ENCODE measurements around the gene CDK17.
"Not testable (repeated sequence)": the region's sequence is repeated elsewhere in the genome, so short reads cannot be mapped to it uniquely, and the experiment has no call there.

Gene CDK17

DNA sequence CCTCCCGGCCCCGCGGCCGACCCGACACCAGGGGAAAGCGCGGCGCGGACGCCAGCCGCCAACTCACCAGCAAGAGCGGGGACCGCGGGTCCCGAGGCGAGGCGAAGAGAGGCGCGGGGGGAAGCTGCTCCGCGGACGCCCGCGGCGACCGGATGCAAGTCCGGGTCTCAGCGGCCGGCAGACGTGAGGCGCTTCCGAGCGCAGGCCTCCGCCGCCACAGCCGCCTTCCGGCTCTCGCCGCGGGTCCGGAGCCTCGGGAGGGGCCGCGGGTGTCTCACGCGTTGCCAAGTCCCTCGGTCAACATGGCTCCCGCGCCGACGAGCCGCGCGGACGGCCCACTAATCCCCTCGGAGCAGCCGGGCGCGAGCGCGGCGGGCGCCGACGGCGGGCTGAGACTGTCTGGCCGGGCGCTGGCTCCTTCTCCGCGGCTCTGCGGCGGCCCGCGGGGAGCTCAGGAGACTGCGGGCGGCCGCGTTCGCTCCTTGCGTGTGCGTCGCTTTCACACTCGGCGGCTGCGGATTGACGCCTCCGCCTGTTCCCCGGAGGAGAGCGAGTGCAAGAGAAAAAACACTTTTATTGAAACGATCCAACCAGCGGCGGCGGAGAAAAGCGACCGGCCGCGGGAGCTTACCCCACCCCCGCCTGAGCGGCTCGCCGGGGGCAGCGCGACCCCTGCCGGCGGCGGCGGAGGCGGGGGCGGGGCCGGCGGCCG is at the start of gene CDK17:
Gene CDK17, minus strand, starts transcription at position 521 of the 712 bp plus-strand sequence. CDS start 65,603 bp downstream, outside the sequence.
- in situ Hi-C loops (cut with MboI; ENCODE audit: low sequenced_read_pairs): no loop called here

DNA sequence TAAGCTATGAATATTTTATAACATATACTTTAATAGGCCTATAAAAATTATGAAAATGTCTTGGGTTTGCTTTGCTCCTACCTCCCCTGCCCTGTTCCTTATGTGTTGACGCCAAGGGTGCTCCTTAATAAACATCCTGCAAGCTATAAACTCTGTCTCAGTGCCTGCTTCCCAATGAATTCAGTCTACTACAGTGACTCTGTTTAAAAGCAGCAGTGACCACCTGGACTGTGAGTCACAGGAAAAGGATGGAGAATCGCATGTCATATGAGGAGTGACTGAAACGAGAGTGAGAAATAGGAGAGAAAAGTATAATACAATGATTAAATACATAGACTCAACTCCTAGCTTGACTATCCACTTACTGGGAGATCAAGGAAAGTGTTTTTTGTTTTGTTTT is 48.1 kb upstream of the CDK17 start:
- in situ Hi-C loops (cut with MboI; ENCODE audit: low sequenced_read_pairs): no loop called here

DNA sequence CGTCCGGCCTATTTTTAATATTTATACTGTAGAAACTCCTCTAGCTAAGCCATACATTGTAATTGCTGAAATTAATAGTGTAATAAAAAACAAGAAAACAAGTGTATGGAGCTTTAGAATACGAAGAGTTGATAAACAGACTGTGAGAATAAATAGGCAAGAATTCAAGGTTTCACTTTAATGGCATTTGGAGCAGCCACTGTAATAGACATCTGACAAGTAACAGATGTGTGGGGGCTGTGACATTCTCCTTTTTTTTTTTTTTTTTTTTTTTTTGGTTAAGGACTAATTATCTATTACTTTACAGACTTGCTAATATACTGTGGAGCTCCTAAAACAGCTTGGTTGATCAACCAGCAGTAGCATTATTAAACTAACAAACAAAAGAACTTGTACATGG is 47.0 kb upstream of the CDK17 start:
- in situ Hi-C loops (cut with MboI; ENCODE audit: low sequenced_read_pairs): no loop called here

DNA sequence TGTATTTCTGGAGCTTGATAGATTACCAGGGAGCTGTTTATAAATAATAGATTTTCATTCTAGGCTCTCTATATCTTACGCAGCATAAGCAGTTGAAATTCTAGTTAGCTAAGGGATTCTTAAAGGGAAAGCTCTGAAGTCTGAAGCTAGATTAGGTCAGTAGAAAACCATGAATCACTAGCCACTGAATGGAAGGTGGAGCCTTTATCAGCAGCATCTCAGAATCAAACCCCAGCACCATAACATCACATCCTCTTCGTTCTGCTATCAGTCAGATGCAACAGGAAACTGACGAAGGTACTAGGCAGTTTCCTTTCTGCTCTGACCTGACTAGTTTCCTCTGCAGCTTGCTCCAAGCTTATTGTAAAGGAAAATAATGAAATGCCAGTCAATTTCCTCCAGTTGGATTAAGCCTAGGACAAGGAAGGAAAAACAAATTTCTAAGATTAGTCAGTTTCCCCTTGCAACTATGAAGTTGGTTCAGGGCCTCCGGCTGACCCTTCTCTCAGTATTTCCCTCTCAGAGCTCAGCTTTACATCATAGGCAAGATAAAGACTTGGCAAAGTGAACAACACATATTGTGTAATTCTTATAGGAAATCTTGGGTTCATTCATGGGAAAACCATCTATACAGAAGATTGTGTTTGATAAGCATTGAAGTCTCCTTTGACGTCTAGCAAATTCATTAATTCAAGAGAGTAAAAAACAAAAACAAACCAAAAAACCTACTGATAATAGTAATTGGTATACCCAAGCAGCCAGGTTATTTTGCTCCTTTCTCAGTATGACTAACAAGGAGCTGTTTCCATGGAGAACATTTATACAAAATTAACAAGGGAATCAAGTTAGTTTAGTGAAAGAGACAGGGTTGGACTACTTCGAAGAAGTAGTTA is 45.7 kb upstream of the CDK17 start:
- in situ Hi-C loops (cut with MboI; ENCODE audit: low sequenced_read_pairs): no loop called here

DNA sequence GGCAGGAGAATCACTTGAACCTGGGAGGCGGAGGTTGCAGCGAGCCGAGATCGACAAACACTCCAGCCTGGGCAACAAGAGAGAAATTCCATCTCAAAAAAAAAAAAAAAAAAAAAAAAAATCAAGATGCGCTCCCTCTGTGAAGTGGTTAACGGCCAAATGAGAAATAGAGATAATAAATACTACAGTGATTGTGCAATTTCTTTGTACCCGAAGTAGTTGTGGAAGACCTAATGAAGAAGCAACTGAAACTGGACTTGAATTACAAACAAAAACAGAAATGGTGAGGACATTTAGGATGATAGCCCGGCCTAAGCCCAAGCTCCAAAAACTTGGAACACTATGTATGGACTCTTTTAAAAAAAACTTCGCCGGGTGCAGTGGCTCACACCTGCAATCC is 44.2 kb upstream of the CDK17 start:
- in situ Hi-C loops (cut with MboI; ENCODE audit: low sequenced_read_pairs): no loop called here

DNA sequence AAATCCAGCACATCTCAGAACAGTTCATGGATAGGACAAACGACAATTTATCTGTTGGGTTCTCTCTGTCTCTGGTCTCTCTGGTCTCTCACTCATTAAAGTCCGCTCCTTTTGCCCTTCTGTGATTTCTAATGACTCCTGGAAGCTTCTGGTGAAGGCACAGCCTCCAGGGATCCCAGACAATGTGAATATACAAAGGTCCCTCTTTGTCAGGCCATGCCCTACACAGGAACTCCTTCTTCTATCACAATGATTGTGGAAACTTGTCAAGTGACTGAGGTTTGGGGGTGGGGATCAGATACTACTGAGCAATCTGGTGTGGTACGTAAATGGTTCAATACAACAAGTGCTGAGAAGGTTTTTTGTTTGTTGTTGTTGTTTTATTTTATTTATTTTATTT is 42.7 kb upstream of the CDK17 start:
- in situ Hi-C loops (cut with MboI; ENCODE audit: low sequenced_read_pairs): no loop called here

DNA sequence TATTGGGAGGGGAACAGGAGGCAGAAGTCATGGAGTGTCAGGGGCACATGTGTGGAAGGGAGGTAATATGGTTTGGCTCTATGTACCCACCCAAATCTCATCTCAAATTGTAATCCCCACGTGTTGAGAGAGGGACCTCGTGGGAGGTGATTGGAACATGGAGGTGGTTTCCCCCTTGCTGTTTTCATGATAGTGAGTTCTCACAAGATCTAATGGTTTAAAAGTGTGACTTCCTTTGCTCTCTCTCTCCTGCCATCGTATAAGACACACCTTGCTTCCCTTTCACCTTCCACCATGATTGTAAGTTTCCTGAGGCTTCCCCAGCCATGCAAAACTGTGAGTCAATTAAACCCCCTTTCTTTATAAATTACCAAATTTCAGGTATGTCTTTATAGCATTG is 41.6 kb upstream of the CDK17 start:
- in situ Hi-C loops (cut with MboI; ENCODE audit: low sequenced_read_pairs): no loop called here

DNA sequence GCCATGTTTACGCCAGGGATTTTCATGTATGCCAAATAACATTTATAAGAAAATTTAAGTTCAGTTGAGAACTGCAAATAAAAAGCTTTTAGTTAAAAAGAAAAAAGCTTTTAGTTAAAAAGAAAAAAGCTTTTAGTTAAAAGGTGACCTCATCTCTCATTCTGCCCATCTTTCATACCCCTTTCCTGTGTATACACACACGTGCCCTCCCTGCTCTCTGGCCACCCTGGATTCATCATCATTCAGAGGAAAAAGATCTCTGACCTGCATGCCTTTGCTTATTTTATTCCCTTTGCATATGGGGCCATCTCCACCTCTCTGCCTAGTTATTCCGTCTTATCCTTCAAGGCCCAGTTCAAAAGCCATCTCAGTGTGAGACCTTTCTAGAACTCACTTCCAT is 38.1 kb upstream of the CDK17 start:
- in situ Hi-C loops (cut with MboI; ENCODE audit: low sequenced_read_pairs): no loop called here

DNA sequence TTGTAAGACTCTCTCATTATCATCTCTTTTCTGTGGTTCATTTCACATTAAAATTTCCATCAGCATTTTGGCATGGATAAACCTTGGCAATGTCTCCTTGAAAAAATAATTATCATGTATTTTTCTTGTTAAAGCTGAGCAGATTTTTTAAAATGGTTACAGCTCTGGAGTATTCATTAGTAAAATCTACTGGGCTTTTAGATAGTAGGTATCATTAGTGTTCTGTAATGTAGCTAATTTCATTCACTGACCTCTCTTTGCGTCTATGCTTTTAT is 36.9 kb upstream of the CDK17 start:
- in situ Hi-C loops (cut with MboI; ENCODE audit: low sequenced_read_pairs): no loop called here

DNA sequence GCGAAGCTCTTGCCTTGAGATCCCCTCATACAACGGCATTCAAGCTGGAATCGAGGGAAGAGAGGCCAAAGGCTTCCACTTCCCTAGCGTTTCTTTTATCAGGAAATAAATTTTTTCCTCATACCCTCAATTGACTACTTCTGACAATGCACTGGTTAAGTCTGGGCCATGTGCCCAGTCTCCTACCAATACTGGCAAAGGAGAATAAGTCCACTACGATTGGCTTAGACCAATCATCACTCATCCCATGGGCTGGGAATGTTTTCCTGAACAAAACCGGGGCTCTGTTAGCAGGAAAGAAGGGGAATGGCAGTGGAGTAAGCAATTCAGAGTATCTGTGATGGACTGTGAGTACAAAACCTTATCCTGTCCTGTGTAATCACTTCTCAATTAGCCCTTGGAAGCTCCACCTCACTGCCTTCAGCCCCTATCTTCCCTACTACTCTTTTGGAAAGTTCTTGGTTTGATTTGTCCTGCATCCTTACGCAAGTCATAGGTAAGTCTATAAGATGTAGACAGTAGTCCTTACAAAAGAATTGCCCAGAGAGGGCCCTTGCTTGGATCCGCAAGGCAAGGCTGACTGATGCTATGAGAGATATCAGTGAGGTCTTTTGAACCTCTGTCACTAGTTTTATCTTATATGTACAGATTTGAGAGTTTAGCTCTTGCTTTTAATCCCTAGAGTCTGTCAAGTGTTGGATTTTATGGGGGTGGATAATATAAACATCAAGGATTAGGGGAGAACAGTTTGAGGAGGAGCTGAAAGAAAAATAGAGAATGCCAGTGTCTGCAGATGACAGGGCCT is 36.3 kb upstream of the CDK17 start:
- in situ Hi-C loops (cut with MboI; ENCODE audit: low sequenced_read_pairs): no loop called here

DNA sequence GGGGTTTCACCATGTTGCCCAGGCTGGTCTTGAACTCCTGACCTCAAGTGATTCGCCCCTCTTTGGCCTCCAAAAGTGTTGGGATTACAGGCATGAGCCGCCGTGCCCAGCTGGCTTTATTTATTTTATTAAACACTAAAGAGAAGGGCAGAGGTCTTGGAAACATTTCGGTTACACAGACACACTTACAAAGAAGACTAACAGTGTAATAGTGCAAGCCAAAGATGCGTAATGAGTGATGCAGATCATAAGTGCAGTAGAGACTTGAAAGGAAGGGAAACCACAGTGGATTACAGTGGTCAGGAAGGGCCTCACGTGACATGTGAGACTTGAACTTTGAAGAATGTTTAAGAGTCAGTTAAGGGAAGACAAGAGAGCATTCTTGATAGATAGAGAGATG is 33.9 kb upstream of the CDK17 start:
- in situ Hi-C loops (cut with MboI; ENCODE audit: low sequenced_read_pairs): no loop called here

DNA sequence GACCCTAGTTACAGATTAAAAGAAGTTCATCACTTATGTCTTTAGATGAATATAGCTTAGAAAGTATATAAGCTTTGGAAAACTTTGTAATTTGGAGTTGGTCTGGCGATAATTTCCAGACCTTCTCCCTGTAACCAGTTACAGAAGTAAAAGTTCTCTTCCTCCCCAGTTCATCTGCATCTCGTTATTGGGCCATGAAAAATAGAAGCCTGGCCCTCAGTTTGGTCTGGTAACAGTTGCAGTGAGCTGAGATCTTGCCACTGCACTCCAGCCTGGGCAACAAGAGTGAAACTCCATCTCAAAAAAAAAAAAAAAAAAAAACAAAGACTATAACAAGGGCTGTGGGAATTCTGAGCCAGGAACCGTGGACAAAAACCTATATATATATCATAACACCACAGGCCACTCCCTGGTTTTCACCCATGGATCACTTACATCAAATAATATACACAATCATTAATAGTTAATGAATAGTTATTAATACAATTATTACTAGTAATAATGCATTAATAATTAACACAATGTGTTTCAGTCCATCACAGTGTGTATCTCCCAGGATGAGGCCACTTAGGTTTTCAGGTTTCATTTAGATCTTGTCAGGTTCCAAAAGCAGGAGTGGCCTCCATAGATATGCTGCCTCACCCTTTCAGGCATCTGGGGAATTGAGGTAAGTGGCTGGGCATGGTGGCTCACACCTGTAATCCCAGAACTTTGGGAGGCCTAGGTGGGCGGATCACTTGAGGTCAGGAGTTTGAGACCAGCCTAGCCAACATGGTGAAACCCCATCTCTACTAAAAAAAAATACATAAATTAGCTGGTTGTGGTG is 32.5 kb upstream of the CDK17 start:
- in situ Hi-C loops (cut with MboI; ENCODE audit: low sequenced_read_pairs): not testable (repeated sequence)

DNA sequence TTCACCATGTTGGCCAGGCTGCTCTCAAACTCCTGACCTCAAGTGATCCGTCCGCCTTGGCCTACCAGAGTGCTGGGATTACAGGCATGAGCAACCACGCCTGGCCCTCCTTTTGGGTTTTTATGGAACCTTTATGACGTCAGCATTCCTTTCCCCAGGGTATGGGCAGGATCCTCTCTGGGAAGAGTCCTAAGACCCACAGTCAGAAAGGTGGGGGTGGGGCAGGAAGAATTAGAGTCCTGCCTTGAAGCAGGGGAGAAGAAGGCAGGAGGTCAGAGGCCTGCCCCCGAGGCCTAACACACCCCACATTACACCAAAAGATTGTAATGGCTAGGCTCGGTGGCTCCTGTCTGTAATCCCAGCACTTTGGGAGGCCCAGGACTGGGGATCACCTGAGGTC is 30.8 kb upstream of the CDK17 start:
- in situ Hi-C loops (cut with MboI; ENCODE audit: low sequenced_read_pairs): no loop called here

DNA sequence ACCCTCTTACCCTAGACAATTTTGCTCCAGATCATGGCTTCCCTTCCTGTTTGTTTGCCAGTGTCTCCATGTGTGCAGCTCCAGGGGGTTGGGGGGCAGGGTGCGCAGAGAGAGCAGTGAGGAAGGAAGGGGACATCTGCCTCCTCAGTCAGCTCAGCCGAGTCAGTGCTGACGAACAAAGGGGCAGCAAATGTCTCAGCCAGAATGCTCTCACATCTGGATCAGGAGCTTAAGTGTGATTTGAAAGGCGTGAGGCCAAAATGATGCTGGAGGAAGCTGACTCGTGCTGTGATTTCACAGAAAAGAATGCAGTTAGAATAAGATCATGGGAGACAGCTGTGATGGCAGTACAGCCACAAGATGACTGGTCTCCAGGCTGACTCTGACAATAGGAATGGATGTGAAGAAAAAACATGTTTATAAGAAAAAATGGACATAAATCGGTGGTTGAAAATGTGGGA is 27.1 kb upstream of the CDK17 start:
- in situ Hi-C loops (cut with MboI; ENCODE audit: low sequenced_read_pairs): no loop called here

DNA sequence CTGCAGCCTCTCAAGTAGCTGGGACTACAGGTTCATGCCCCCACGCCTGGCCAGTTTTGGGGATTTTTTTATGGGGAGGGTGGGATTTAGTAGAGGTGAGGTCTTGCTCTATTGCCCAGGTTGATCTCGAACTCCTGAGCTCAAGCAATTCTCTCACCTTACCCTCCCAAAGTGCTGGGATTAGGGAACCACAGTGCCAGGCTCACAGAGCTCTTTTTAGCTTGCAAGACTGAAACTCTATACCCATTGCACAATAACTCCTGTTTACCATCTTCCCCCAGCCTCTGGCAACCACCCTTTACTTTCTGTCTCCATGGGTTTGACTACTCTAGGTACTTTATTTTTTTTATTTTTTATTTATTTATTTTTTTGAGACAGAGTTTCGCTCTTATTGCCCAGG is 25.7 kb upstream of the CDK17 start:
- in situ Hi-C loops (cut with MboI; ENCODE audit: low sequenced_read_pairs): no loop called here

DNA sequence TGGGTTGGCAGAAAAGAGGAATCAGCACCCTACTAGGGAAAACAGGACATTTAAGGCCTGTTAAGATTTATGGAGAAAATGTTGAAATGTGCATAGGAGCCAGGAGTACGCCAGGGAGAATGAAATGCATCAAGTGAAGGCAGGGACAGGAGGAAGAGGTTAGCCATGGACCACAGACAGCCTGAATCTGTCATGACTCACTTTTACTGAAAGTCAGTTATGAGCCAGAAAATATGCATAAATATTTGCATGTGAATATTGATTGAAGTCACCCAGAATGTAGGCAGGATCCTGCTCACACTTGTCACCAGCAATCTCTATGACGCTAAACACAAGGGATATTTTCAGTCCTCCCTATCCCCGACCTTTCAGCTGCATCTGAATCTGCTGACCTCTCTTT is 25.1 kb upstream of the CDK17 start:
- in situ Hi-C loops (cut with MboI; ENCODE audit: low sequenced_read_pairs): no loop called here

DNA sequence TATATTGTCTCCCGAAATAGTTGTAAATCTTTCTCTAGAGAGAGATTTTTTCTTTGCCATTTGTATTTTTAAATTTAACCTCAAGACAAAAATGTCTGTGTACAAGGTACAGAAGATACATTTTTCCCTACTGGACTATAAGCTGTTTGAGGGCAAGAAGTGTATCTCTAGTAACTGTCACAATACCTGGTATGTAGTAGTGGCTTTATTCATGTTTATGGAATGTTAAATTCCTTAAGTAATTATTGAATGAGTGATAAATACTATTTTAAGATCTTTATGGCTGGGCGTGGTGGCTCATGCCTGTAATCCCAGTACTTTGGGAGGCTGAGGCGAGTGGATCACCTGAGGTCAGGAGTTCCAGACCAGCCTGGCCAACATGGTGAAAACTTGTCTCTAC is 24.4 kb upstream of the CDK17 start:
- in situ Hi-C loops (cut with MboI; ENCODE audit: low sequenced_read_pairs): no loop called here

DNA sequence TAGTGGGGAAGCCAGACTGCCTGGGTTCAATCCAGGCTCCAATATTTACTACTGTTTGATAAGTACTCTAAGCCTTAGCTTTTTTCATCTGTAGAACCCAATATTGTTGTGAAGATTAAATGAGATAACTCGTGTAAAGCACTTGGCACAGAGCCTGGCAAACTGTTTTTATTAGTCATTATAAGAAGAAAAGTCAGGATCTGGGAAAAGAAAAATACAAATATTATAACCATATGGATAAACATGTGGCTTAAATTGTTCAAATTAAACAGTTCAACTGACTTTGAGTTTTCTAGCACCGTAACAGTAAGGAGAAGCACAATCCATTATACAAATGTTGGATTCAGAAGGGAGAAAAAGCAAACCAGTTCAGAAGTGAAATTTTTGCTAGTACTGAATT is 22.0 kb upstream of the CDK17 start:
- in situ Hi-C loops (cut with MboI; ENCODE audit: low sequenced_read_pairs): no loop called here

DNA sequence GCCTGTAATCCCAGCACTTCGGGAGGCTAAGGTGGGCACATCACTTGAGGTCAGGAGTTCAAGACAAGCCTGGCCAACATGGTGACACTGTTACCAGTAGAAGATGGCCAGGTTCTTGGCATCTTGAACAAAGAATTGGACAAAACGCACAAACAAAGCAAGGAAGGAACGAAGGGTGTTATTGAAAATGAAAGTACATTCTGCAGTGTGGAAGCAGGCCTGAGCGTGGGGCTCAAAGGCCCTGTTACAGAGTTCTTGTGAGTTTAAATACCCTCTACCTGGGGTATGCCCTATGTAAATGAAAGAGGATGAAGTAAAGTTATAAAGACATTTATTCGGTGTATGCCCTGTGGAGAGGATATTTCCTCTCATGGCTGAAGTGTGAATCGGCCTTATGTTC is 20.8 kb upstream of the CDK17 start:
- in situ Hi-C loops (cut with MboI; ENCODE audit: low sequenced_read_pairs): no loop called here

DNA sequence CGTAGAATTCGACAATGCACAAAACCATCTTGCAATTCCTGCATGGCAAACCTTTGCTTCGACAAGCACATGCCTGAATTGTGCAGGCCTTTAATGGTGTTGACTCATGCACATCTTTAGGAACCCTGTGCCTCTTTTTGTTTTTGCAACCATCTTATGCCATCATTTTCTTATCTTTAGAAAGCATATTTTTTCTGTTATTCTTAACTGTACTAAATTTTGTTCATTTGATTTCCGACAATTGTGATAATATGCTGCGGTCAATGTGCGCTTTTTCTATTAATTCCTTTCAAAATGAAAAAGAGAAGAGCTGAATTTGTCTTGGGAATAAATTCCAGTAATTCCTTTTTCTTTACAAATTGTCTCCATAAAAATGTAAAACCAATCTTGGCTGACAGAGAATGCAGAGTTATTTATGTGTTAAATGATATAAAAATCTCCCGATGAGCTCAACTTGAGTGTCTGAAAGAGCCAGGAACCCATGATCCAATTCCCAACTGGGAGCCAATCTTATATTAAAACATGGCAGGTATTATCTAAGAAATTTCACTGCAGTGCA is 20.1 kb upstream of the CDK17 start:
- in situ Hi-C loops (cut with MboI; ENCODE audit: low sequenced_read_pairs): no loop called here
